ENCODE measurements around the gene RPGRIP1L. TPM values are rescaled to one million over a fixed set of nuclear protein-coding genes. Genes with fewer than 3 reads are reported as not detected.

The RPGRIP1L gene
- total RNA-seq, 1 experiment from 2014 or later: 3.8 TPM

- Histone ChIP-seq H4K20me1 (ENCODE audit: low read length) (no peaks in the 10 kb centered on the region), H3K9me2 (replicated peaks; ENCODE audit: low read length) (no peaks in the 10 kb centered on the region), H3K4me1 (ENCODE audit: insufficient read depth, low read length) (no peaks in the 10 kb centered on the region), H3K27me3 (ENCODE audit: low read length) (no peaks in the 10 kb centered on the region), H3K79me2 (ENCODE audit: low read length) (no peaks in the 10 kb centered on the region), H3F3A (ENCODE audit: low read length, unreplicated experiment) (no peaks in the 10 kb centered on the region), H3K4me2 (ENCODE audit: low read length) (no peak overlapping the region), H3K36me3 (ENCODE audit: low read depth, low read length) (no peaks in the 10 kb centered on the region), H3K9me3 (ENCODE audit: low read length) (no peaks in the 10 kb centered on the region), H3K9ac (ENCODE audit: low read length) (no peak overlapping the region), H3K27ac (ENCODE audit: low read length) (no peak overlapping the region), H2AFZ (ENCODE audit: low read length) (no peak overlapping the region), H3K4me3 (ENCODE audit: low read length) (no peak overlapping the region)
- intact Hi-C loops (cut with micrococcal nuclease): no loop called here
- ATAC-seq: no peak
- CTCF ChIA-PET: no interaction called here
- BruUV-seq (replicated peaks): no TSS peak
- POLR2A ChIA-PET (ENCODE audit: unreplicated experiment): no interaction called here
- DNase-seq: no peak
- no peak for TF ChIP-seq EZH2 (IDR thresholded peaks at IDR 0.05; ENCODE audit: low read length, unreplicated experiment)
- TF ChIP-seq CTCF (conservative IDR thresholded peaks at IDR 0.05; ENCODE audit: low read depth, low read length): no peak
- TF ChIP-seq EZH2phosphoT487 (IDR thresholded peaks at IDR 0.05; ENCODE audit: borderline replicate concordance, low read length): no peak
Observed at GRCh38 chr16:53693320-53693719, 10.3 kb downstream of the RPGRIP1L start.

GRCh38 chr16:53692146-53692545 lies 11.5 kb downstream of the RPGRIP1L start:
- Histone ChIP-seq H3K27ac (ENCODE audit: low read length) (no peak overlapping the region), H3F3A (ENCODE audit: low read length, unreplicated experiment) (no peaks in the 10 kb centered on the region), H4K20me1 (ENCODE audit: low read length) (no peaks in the 10 kb centered on the region), H3K4me2 (ENCODE audit: low read length) (no peak overlapping the region), H3K79me2 (ENCODE audit: low read length) (no peaks in the 10 kb centered on the region), H3K9me3 (ENCODE audit: low read length) (no peaks in the 10 kb centered on the region), H3K27me3 (ENCODE audit: low read length) (no peaks in the 10 kb centered on the region), H3K36me3 (ENCODE audit: low read depth, low read length) (no peaks in the 10 kb centered on the region), H3K9me2 (replicated peaks; ENCODE audit: low read length) (no peaks in the 10 kb centered on the region), H3K9ac (ENCODE audit: low read length) (no peak overlapping the region), H2AFZ (ENCODE audit: low read length) (no peak overlapping the region), H3K4me3 (ENCODE audit: low read length) (no peak overlapping the region), H3K4me1 (ENCODE audit: insufficient read depth, low read length) (no peaks in the 10 kb centered on the region)
- ATAC-seq (no peak), DNase-seq (peak; percentile 45)
- TF ChIP-seq EZH2phosphoT487 (IDR thresholded peaks at IDR 0.05; ENCODE audit: borderline replicate concordance, low read length) (no peak), EZH2 (IDR thresholded peaks at IDR 0.05; ENCODE audit: low read length, unreplicated experiment) (no peak), CTCF (conservative IDR thresholded peaks at IDR 0.05; ENCODE audit: low read depth, low read length) (peak; percentile 72)
- ChIA-PET POLR2A (ENCODE audit: unreplicated experiment) (no interaction called here), CTCF (interaction anchor here (0.6 kb wide), 1 partner anchor 142 kb away, joined by 3 read pairs; no protein-coding TSS in a partner anchor)
- intact Hi-C loops (cut with micrococcal nuclease): no loop called here
- BruUV-seq (replicated peaks): no TSS peak

- Histone ChIP-seq H3K36me3 (ENCODE audit: low read depth, low read length) (no peaks in the 10 kb centered on the region), H3F3A (ENCODE audit: low read length, unreplicated experiment) (no peaks in the 10 kb centered on the region), H3K79me2 (ENCODE audit: low read length) (no peaks in the 10 kb centered on the region), H3K9me2 (replicated peaks; ENCODE audit: low read length) (no peaks in the 10 kb centered on the region), H3K27ac (ENCODE audit: low read length) (no peak overlapping the region), H3K4me2 (ENCODE audit: low read length) (no peak overlapping the region), H3K4me1 (ENCODE audit: insufficient read depth, low read length) (no peaks in the 10 kb centered on the region), H3K9me3 (ENCODE audit: low read length) (no peaks in the 10 kb centered on the region), H3K4me3 (ENCODE audit: low read length) (no peak overlapping the region), H3K27me3 (ENCODE audit: low read length) (no peaks in the 10 kb centered on the region), H4K20me1 (ENCODE audit: low read length) (no peaks in the 10 kb centered on the region), H2AFZ (ENCODE audit: low read length) (no peak overlapping the region), H3K9ac (ENCODE audit: low read length) (no peak overlapping the region)
- ChIA-PET POLR2A (ENCODE audit: unreplicated experiment) (no interaction called here), CTCF (no interaction called here)
- no peak for TF ChIP-seq EZH2 (IDR thresholded peaks at IDR 0.05; ENCODE audit: low read length, unreplicated experiment)
- TF ChIP-seq CTCF (conservative IDR thresholded peaks at IDR 0.05; ENCODE audit: low read depth, low read length): no peak
- TF ChIP-seq EZH2phosphoT487 (IDR thresholded peaks at IDR 0.05; ENCODE audit: borderline replicate concordance, low read length): no peak
- no TSS peak for BruUV-seq (replicated peaks)
- DNase-seq (no peak), ATAC-seq (no peak)
- intact Hi-C loops (cut with micrococcal nuclease): no loop called here
Observed at GRCh38 chr16:53690771-53691170, 12.9 kb downstream of the RPGRIP1L start.

Measured in PC-3 (cell line).